Activated CD4-positive, alpha-beta T cell treated with anti-CD3 and anti-CD28 coated beads, Interleukin-2, amount 50 U/mL, for 16 hours (primary cell): ENCODE results near the gene FASN.

Experiments
- DNase-seq: peaks from one replicate; pipeline ENCODE4 v3.0.0-alpha.2; 2020

Gene FASN

DNA sequence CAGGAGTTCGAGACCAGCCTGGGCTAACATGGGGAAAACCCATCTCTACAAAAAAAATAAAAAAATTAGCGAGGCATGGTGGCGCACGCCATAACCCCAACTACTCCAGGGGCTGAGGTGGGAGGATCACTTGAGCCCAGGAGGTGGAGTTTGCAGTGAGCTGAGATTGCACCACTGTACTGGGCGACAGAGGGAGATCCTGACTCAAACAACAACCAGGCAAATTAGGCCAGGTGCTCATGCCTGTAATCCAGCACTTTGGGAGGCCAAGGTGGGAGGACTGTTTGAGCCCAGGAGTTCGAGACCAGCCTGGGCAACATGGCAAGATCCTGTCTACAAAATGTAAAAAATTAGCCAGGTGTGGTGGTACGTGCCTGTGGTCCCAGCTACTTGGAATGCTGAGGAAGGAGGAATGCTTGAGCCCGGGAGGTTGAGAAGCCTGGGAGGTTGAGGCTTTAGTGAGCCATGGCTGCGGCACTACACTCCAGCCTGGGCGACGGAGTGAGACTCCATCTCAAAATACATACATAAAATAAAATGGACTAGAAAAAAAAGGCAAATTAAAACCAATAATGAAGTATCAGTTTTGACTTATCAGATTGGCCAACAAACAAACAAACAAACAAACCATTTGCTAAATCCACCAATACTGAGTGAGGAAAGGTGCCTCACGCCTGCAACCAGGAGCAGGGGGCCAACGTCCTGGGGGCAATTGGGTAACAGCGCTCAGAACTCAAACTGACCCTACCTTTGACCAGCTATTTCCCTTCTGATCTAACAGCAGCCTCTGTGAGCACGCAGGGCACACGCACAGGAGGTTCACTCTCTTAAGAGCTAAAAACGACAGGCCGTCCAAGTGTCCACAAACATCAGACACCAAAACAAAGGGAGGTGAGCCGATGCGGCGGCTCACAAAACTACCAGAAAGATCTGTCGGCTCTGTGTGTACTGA, 19.4 kb upstream of the FASN start:
- DNase-seq: no peak

GRCh38 chr17:82116246-82116645, 18.2 kb upstream of the FASN start:
- DNase-seq: no peak

GRCh38 chr17:82114872-82115271, 16.8 kb upstream of the FASN start:
- no peak for DNase-seq

GRCh38 chr17:82114447-82114846, 16.4 kb upstream of the FASN start:
- no peak for DNase-seq

GRCh38 chr17:82113941-82114340, 15.9 kb upstream of the FASN start:
- DNase-seq: no peak

GRCh38 chr17:82113422-82113821, 15.4 kb upstream of the FASN start:
- no peak for DNase-seq

- no peak for DNase-seq
These were observed 14.9 kb upstream of the FASN start for GRCh38 chr17:82112914-82113311.

GRCh38 chr17:82112181-82112913, 14.3 kb upstream of the FASN start:
- DNase-seq: no peak

DNA sequence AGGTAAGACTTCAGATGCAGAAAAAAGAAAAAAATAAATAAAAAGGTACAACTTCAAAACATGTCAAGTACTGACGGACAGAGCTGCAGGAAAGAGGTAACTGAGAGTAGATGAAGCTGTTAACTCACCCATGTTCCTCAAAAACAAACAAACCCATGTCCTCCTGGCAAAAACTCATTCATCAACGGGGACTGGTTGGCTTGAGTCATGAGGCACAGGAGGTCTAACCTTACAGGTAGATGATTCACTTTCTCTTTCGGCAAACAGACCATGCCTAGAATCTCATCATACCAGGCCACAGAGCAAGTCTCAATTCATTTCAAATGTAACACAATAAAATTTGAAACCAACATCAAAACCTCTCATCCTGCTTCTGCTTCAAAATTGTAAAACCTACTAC, 12.3 kb upstream of the FASN start:
- peak; percentile 39 for DNase-seq

GRCh38 chr17:82108961-82109475, 11.0 kb upstream of the FASN start:
- DNase-seq: no peak

DNA sequence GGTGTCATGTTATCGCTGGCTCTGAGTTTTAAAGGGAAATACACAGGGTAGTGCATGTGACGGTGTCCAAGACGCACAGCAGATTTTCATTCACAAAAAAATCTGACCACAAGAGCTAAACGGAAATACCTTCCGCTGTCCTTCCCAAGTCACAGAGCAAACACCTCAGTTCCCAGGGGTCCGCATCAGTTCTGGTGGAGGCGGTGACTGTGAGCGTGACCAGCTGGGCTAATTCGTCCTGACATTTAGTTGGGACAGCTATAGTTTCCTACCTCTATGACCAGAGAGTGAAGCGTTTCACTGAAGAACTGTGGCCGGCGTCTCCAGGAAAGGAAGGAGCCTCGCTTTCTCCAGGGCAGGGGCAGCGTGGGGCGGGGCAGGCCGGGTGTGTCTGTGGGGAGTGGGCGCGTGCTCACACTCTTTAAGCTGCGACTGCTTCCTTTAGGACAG, 10.5 kb upstream of the FASN start:
- no peak for DNase-seq

GRCh38 chr17:82108038-82108437, 10.0 kb upstream of the FASN start:
- no peak for DNase-seq

- DNase-seq: no peak
These were observed 9.4 kb upstream of the FASN start for GRCh38 chr17:82107341-82107860.

DNA sequence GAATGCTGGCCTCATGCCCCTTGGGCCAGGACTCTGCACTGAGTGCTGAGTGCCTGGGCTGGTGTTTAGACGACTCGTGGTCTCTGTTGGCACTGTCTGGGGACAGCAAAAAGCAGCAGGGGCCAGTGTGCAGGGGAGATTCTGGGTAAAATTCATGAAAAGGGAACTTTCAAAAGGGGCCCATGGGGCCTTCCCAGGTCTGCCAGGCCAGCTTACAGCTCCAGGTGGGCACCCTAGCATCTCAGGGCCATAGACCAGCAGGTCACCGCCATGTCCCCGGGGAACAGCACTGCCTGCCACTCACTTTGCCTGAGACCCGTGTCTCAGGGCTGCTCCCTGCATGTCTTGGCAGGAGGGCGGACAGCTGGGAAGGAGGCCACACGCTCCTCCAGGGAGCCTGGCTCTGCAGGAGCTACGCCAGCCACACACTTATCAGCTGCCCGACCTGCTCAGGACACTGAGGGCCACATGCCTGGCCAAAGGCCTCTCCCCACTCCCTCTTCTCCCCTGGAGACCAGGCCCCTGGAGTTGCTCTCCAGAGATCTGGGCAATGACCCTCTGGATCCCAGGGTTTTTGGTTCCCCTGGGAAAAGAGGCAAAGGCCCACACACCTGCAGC, 8.8 kb upstream of the FASN start:
- no peak for DNase-seq

GRCh38 chr17:82105882-82106687, 8.0 kb upstream of the FASN start:
- DNase-seq: peak; percentile 83

- no peak for DNase-seq
These were observed 7.4 kb upstream of the FASN start for GRCh38 chr17:82105417-82105881.

GRCh38 chr17:82104797-82105416, 6.9 kb upstream of the FASN start:
- no peak for DNase-seq

GRCh38 chr17:82103553-82104451, 5.8 kb upstream of the FASN start:
- DNase-seq: no peak

DNA sequence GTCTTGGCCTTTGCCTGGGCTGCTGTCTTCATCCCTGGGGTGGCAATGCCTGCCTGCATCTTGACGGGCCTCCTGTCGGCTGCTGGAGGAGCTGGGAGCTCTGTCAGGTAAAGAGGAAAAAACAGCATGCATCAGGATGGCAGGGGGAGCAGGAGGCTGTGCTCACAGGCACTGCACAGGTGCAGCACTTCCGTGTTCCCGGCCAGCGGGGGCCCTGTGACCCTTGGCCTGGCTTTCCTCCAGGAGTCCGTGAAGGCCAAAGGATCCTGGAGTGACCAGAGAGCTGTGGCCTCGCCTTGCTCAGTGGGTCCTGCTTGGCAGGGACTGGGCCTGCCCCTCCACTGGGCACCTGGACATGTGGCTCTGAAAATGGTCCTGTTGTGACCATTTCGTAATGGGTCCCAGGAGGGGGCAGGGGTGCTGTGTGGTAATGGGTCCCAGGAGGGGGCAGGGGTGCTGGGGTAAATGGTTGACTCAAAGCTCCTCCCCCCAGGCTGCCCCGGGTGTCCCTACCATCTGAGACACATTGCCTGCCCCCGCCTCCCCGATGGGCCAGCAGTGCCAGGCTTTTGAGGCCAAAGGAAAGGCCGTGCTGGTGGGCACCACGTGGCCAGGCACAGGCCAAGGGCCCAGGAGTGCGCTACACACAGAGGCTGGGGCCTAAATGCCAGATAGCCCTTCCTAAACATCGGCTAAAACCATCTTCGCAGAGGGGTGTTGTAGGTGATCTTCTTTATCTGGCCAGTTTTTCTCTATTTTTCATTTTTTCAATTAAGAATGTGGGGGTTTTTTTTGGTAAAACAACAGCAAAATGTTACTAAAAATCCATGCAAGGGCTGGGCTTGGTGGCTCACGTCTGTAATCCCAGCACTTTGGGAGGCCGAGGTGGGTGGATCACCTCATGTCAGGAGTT, 4.0 kb upstream of the FASN start:
- DNase-seq: no peak
